GM12891 (cell line): ENCODE measurements around the gene SPRR1A.

Experiments used
- PAX5 ChIP-seq: IDR thresholded peaks from 2 replicates; pipeline ENCODE4 v1.6.1; 2011; ENCODE audit warnings: low read length, moderate library complexity, mild to moderate bottlenecking; ENCODE audit not compliant: insufficient read depth, severe bottlenecking
- POLR2A ChIP-seq: IDR thresholded peaks from 2 replicates; pipeline ENCODE4 v1.6.1; 2011; ENCODE audit warnings: low read depth, low read length, control low read depth
- POLR2AphosphoS5 ChIP-seq: IDR thresholded peaks from 2 replicates; pipeline ENCODE4 v1.6.1; 2011; ENCODE audit warnings: low read depth, low read length, control low read depth
- POU2F2 ChIP-seq: IDR thresholded peaks from 2 replicates; pipeline ENCODE4 v1.6.1; 2011; ENCODE audit warnings: low read depth, mild to moderate bottlenecking, control low read depth, low read length, moderate library complexity
- SPI1 ChIP-seq: IDR thresholded peaks from 2 replicates; pipeline ENCODE4 v1.6.1; 2011; ENCODE audit warnings: low read depth, low read length, control low read depth
- TAF1 ChIP-seq: IDR thresholded peaks from 2 replicates; pipeline ENCODE4 v1.6.1; 2011; ENCODE audit warnings: low read depth, low read length, control low read depth

DNA sequence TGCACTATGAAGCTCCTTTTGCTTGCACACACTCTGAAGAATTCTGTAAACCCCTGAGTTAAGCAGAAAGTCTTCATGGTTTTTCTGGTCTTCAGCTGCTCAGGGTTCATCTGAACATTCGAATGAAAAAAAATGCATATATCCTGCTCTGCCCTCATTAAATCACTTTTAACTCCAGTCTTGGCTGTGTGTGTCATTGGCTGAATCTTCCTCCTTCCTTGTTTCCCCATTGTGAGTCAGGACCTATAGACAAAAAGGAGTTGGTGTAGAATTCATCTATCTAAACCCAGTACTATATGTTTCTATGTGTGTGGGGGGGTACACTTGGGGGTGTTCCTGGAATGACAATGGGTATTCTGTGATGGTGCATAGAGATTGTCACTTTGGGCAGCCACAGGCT is 40.5 kb downstream of the SPRR1A start:
- TF ChIP-seq POLR2A (no peak), TAF1 (no peak), POLR2AphosphoS5 (no peak), PAX5 (no peak), POU2F2 (no peak), SPI1 (no peak)
